ENCODE measurements around the gene SCN5A.

SCN5A gene

DNA sequence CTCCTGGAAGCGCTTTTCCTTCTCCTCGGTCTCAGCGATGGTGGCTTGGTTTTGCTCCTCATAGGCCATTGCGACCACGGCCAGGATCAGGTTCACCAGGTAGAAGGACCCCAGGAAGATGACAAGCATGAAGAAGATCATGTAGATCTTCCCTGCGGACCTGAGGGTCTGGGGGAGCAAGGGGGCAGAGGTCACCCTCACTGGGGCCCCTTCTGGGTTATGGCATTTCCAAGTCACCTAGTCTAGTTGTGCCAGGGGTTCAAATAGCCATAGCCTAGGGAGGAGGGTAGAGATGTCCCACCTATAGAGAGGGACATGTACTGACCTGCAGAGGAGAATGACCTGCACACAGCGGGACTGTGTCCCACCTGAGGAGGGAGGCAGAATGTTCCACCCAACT is 43.5 kb downstream of the SCN5A start:
- ChIA-PET CTCF (no interaction called here), POLR2A (no interaction called here)
- no peak for DNase-seq (ENCODE audit: extremely low spot score)
- no peak for TF ChIP-seq ELF4 (IDR thresholded peaks at IDR 0.05)
- no peak for TF ChIP-seq LEF1 (IDR thresholded peaks at IDR 0.05; ENCODE audit: borderline replicate concordance)
- TF ChIP-seq FOXM1 (IDR thresholded peaks at IDR 0.05; ENCODE audit: borderline replicate concordance): no peak
- TF ChIP-seq ARNT (IDR thresholded peaks at IDR 0.05): no peak
- TF ChIP-seq FOXA1 (IDR thresholded peaks at IDR 0.05): no peak
- TF ChIP-seq BHLHE40 (IDR thresholded peaks at IDR 0.05; ENCODE audit: borderline replicate concordance): no peak
- TF ChIP-seq, protein P1, sequence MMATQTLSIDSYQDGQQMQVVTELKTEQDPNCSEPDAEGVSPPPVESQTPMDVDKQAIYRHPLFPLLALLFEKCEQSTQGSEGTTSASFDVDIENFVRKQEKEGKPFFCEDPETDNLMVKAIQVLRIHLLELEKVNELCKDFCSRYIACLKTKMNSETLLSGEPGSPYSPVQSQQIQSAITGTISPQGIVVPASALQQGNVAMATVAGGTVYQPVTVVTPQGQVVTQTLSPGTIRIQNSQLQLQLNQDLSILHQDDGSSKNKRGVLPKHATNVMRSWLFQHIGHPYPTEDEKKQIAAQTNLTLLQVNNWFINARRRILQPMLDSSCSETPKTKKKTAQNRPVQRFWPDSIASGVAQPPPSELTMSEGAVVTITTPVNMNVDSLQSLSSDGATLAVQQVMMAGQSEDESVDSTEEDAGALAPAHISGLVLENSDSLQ (IDR thresholded peaks at IDR 0.05): no peak
- no peak for TF ChIP-seq TARDBP (IDR thresholded peaks at IDR 0.05)
- no peak for TF ChIP-seq CTBP1 (IDR thresholded peaks at IDR 0.05; ENCODE audit: borderline replicate concordance)
- no peak for TF ChIP-seq SUZ12 (IDR thresholded peaks at IDR 0.05)
- no peak for TF ChIP-seq ZNF384 (IDR thresholded peaks at IDR 0.05)
- no peak for TF ChIP-seq NFRKB (IDR thresholded peaks at IDR 0.05)
- TF ChIP-seq L3MBTL2 (conservative IDR thresholded peaks at IDR 0.05): no peak
- no peak for TF ChIP-seq FOXK2 (IDR thresholded peaks at IDR 0.05)
- TF ChIP-seq HDGF (IDR thresholded peaks at IDR 0.05; ENCODE audit: borderline replicate concordance): no peak
- TF ChIP-seq SP1 (IDR thresholded peaks at IDR 0.05): no peak

DNA sequence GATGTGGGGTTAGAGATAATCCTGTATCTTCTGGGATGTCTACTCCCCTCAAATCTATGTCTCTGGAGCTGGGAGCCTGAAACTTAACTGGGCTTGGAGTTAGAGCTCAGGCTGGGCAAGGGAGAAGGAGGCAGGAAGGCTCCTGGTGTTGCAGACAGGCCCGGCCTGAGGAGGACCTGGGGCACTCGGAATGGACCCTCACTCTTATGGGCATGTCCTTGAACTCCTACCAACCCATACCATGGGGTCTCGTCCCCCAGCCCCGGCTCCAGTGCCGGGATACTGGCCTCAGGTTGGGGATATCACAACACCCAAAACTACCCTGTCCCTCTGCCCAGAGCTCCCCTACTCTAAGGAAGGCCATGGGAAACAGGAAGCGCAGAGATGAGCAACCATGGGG is 45.2 kb downstream of the SCN5A start:
- DNase-seq (ENCODE audit: extremely low spot score): no peak
- ChIA-PET POLR2A (no interaction called here), CTCF (no interaction called here)
- no peak for TF ChIP-seq HDGF (IDR thresholded peaks at IDR 0.05; ENCODE audit: borderline replicate concordance)
- TF ChIP-seq NFRKB (IDR thresholded peaks at IDR 0.05): no peak
- TF ChIP-seq SP1 (IDR thresholded peaks at IDR 0.05): no peak
- no peak for TF ChIP-seq ZNF384 (IDR thresholded peaks at IDR 0.05)
- no peak for TF ChIP-seq SUZ12 (IDR thresholded peaks at IDR 0.05)
- no peak for TF ChIP-seq L3MBTL2 (conservative IDR thresholded peaks at IDR 0.05)
- TF ChIP-seq TARDBP (IDR thresholded peaks at IDR 0.05): no peak
- TF ChIP-seq CTBP1 (IDR thresholded peaks at IDR 0.05; ENCODE audit: borderline replicate concordance): no peak
- TF ChIP-seq FOXK2 (IDR thresholded peaks at IDR 0.05): no peak
- no peak for TF ChIP-seq BHLHE40 (IDR thresholded peaks at IDR 0.05; ENCODE audit: borderline replicate concordance)
- no peak for TF ChIP-seq LEF1 (IDR thresholded peaks at IDR 0.05; ENCODE audit: borderline replicate concordance)
- TF ChIP-seq, protein P1 (IDR thresholded peaks at IDR 0.05): no peak
- no peak for TF ChIP-seq FOXM1 (IDR thresholded peaks at IDR 0.05; ENCODE audit: borderline replicate concordance)
- no peak for TF ChIP-seq FOXA1 (IDR thresholded peaks at IDR 0.05)
- no peak for TF ChIP-seq ARNT (IDR thresholded peaks at IDR 0.05)
- no peak for TF ChIP-seq ELF4 (IDR thresholded peaks at IDR 0.05)

- DNase-seq (ENCODE audit: extremely low spot score): no peak
- POLR2A ChIA-PET: no interaction called here
- CTCF ChIA-PET: no interaction called here
- no peak for TF ChIP-seq BHLHE40 (IDR thresholded peaks at IDR 0.05; ENCODE audit: borderline replicate concordance)
- no peak for TF ChIP-seq TARDBP (IDR thresholded peaks at IDR 0.05)
- no peak for TF ChIP-seq L3MBTL2 (conservative IDR thresholded peaks at IDR 0.05)
- TF ChIP-seq FOXA1 (IDR thresholded peaks at IDR 0.05): no peak
- TF ChIP-seq, protein P1 (IDR thresholded peaks at IDR 0.05): no peak
- TF ChIP-seq FOXM1 (IDR thresholded peaks at IDR 0.05; ENCODE audit: borderline replicate concordance): no peak
- TF ChIP-seq FOXK2 (IDR thresholded peaks at IDR 0.05): no peak
- no peak for TF ChIP-seq CTBP1 (IDR thresholded peaks at IDR 0.05; ENCODE audit: borderline replicate concordance)
- no peak for TF ChIP-seq ZNF384 (IDR thresholded peaks at IDR 0.05)
- TF ChIP-seq LEF1 (IDR thresholded peaks at IDR 0.05; ENCODE audit: borderline replicate concordance): no peak
- TF ChIP-seq ARNT (IDR thresholded peaks at IDR 0.05): no peak
Observed at GRCh38 chr3:38603731-38604131, 45.8 kb downstream of the SCN5A start.

- ChIA-PET POLR2A (no interaction called here), CTCF (interaction anchor here (1.1 kb wide), 1 partner anchor 28 kb away, joined by 3 read pairs; no protein-coding TSS in a partner anchor)
- no peak for DNase-seq (ENCODE audit: extremely low spot score)
- TF ChIP-seq ZNF384 (IDR thresholded peaks at IDR 0.05) (no peak), TARDBP (IDR thresholded peaks at IDR 0.05) (no peak), FOXA1 (IDR thresholded peaks at IDR 0.05) (no peak)
Observed at GRCh38 chr3:38602576-38603250, 46.8 kb downstream of the SCN5A start.

- ChIA-PET CTCF (interaction anchor here (1.1 kb wide), 1 partner anchor 29 kb away, joined by 3 read pairs; no protein-coding TSS in a partner anchor), POLR2A (no interaction called here)
- TF ChIP-seq HDGF (IDR thresholded peaks at IDR 0.05; ENCODE audit: borderline replicate concordance) (no peak), FOXK2 (IDR thresholded peaks at IDR 0.05) (no peak), FOXA1 (IDR thresholded peaks at IDR 0.05) (no peak), ELF4 (IDR thresholded peaks at IDR 0.05) (no peak), BHLHE40 (IDR thresholded peaks at IDR 0.05; ENCODE audit: borderline replicate concordance) (no peak), SUZ12 (IDR thresholded peaks at IDR 0.05) (no peak), TARDBP (IDR thresholded peaks at IDR 0.05) (no peak)
- TF ChIP-seq, protein P1 (IDR thresholded peaks at IDR 0.05): no peak
- no peak for DNase-seq (ENCODE audit: extremely low spot score)
Observed at GRCh38 chr3:38601956-38602550, 47.4 kb downstream of the SCN5A start.

Data from HEK293T (cell line).